Measurements from ENCODE around the gene SCO2.
A peak's percentile ranks its signal among the peaks of the same experiment; 100 is the strongest.

SCO2 gene

DNA sequence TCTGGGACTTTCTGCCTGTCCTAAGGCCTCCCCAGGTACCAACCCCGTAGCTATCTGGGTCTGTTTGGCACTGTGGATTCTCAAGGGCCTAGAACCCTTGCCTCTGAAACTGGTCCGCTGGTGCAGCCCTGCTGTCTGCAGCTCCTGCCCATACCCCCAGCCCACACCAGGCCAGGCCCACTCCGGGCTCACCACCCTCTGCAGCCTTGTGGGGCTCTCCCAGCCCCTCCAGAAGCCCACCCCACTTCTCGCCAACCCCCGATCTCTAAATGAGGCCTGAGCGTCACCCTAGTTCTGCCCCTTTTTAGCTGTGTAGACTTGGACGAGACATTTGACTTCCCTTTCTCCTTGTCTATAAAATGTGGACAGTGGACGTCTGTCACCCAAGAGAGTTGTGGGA lies 25.0 kb upstream of the SCO2 start:
- DNase-seq (ENCODE audit: low read depth): no peak

DNA sequence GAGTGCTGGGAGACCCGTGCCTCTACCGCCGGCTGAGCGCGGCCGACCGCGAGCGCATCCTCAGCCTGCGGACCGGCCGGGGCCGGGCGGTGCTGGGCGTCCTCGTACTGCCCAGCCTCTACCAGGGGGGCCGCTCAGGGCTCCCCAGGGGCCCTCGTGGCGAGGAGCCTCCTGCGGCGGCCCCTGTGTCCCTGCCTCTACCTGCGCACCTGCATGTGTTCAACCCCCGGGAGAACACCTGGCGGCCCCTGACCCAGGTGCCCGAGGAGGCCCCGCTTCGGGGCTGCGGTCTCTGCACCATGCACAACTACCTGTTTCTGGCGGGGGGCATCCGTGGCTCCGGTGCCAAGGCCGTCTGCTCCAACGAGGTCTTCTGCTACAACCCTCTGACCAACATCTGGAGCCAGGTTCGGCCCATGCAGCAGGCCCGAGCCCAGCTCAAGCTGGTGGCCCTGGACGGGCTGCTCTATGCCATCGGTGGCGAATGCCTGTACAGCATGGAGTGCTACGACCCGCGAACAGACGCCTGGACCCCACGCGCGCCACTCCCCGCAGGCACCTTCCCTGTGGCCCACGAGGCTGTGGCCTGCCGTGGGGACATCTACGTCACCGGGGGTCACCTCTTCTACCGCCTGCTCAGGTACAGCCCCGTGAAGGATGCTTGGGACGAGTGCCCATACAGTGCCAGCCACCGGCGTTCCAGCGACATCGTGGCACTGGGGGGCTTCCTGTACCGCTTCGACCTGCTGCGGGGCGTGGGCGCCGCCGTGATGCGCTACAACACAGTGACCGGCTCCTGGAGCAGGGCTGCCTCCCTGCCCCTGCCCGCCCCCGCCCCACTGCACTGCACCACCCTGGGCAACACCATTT lies 23.8 kb upstream of the SCO2 start:
- DNase-seq (ENCODE audit: low read depth): no peak

DNA sequence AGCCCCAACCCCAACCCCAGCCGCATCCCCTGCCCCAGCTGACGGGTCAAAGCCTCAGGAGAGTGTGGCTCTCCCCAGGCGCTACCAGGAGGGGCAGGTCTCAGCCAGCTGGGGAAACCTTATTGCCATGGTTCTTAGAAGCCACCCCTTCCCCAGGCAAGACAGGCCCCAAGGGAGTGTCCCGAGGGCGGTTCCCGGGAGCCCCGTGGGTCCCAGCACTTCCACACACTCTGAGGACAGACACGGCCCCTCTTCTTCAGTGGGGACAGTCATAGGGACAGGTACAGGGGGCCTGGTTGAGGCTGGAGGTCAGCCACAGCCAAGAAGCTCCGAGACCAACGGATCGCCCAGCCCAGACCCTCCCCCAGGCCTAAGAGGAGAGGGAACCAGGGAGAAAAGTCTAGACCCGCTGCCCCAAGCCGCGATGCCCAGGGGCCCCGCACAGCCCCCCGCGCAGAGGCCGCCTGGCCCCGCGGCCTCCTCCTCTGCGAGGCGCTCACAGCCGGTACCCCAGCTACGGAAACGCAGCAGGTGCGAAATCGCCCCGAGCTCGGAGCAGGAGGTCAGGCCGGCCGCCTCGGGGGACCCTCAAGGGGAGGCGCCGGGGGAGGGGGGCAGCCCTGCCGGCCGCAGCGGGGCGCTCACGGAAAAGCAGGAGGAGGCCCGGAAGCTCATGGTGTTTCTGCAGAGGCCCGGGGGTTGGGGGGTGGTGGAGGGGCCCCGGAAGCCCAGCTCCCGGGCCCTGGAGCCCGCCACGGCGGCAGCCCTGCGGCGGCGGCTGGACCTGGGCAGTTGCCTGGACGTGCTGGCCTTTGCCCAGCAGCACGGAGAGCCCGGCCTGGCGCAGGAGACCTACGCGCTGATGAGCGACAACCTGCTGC lies 22.9 kb upstream of the SCO2 start:
- DNase-seq (ENCODE audit: low read depth): no peak

- no peak for DNase-seq (ENCODE audit: low read depth)
These were observed 22.0 kb upstream of the SCO2 start for GRCh38 chr22:50547263-50547985.

DNA sequence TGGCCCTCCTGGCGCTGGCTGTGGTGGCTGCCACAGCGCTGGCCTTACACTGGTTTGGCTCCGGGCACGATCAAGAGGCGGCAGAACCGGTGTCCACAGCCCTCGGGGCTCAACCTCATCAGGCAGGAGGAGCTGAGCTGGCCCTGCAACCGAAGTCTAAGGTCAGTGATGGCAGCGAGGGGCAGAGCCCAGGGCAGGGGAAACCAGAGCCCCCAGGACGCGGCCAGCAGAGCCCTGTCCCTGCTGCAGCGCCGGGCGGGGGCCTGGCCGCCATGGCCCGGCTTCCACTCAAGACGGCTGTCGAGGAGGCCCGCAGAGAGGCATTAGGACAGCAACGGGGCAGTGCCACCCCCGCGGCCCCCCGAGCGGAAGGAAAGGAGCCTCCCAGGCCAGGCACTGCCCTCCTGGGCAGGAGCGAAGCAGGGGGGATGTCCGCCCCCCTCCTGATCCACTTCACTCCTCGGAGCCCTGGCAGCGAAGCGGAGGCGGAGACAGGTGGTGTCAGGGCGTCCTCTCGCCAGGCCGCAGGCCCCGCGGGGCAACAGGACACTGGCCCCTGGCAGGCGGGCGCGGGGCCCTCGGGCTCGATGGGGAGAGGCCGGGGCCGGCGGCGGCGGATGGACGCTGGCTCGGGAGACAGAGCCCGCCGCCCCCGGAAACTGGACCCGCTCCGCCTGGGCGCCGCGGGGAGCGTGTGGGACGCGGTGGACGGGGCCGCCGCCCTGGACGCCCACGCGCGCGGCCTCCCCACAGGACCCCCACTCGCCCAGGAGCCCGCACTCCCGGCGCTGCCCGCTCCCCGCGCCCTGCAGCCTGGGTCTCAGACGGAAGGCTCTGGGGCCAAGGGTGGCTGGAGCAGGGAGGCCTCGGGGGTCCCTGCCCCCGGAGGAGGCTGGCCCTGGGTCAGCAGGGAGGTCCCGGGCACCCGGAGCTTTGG lies 21.2 kb upstream of the SCO2 start:
- no peak for DNase-seq (ENCODE audit: low read depth)

GRCh38 chr22:50545522-50546325 lies 20.3 kb upstream of the SCO2 start, which contains the start of gene KLHDC7B:
TSS of gene KLHDC7B (plus strand) at chr22:50545899. CDS start at chr22:50546244, 345 bp downstream.
- peak; percentile 63 for DNase-seq (ENCODE audit: low read depth)

- DNase-seq (ENCODE audit: low read depth): no peak
These were observed 19.4 kb upstream of the SCO2 start for GRCh38 chr22:50544746-50545253.

- peak; percentile 69 for DNase-seq (ENCODE audit: low read depth)
These were observed 18.8 kb upstream of the SCO2 start for GRCh38 chr22:50544078-50544745.

GRCh38 chr22:50542416-50542927 lies 17.1 kb upstream of the SCO2 start:
- no peak for DNase-seq (ENCODE audit: low read depth)

DNA sequence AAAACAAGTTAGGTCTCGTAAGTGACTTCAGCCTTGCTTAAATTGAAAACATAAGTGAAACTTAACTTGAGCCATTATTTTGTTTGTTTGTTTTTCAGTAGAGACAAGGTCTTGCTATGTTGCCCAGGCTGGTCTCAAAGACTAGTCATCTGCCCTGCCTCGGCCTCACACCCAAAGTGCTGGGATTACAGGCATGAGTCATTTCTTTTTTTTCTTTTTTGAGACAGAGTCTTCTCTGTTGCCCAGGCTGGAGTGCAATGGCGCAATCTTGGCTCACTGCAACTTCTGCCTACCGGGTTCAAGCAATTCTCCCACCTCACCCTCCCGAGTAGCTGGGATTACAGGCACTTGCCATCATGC lies 16.2 kb upstream of the SCO2 start:
- peak; percentile 94 for DNase-seq (ENCODE audit: low read depth)

- DNase-seq (ENCODE audit: low read depth): no peak
These were observed 15.0 kb upstream of the SCO2 start for GRCh38 chr22:50540381-50540780.

DNA sequence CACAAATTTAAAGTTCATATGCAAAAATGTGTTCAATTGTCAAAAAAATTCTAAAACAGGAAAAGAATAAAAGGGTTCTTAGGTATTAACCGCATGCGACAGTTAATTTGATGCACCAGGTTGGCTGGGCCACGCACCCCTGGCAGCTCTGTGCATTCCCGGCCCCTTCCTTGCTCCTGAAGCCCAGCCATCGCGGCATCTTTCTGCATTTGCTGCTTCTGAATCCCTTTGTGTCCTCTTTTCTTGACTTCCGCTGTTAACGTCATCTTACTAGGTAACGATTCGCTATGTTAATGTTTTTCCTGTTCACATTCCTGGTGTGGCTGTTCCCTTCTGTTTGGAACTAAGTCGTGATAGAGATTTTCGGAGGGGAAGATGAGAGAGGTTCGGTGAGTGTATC lies 12.4 kb upstream of the SCO2 start:
- DNase-seq (ENCODE audit: low read depth): no peak

- no peak for DNase-seq (ENCODE audit: low read depth)
These were observed 10.8 kb upstream of the SCO2 start for GRCh38 chr22:50536226-50536625.

GRCh38 chr22:50535113-50535512 lies 9.7 kb upstream of the SCO2 start:
- no peak for DNase-seq (ENCODE audit: low read depth)

GRCh38 chr22:50533856-50534711 lies 8.7 kb upstream of the SCO2 start:
- DNase-seq (ENCODE audit: low read depth): peak; percentile 70

GRCh38 chr22:50532824-50533796 lies 7.7 kb upstream of the SCO2 start:
- no peak for DNase-seq (ENCODE audit: low read depth)
